Adipose tissue (tissue), 3 donors: ENCODE data around the gene TEX14. TPM values are rescaled to one million over a fixed set of nuclear protein-coding genes. Genes with fewer than 3 reads are reported as not detected.

Experiments
- H3K27ac ChIP-seq: one replicate; pipeline ENCODE4 v1.5.1; 2013; ENCODE audit warnings: low read depth, low read length
- WGBS, 3 donors: extraction: QIAGEN DNeasy Blood & Tissue Kit; methylation state at CpG; one replicate each; pipeline ENCODE4 v1.1.7; 2013; 5-methylcytosine and 5-hydroxymethylcytosine counted together
- polyA plus RNA-seq, 3 donors: library from polyadenylated mRNA; stranded (reverse); fragments of 200-250 nt; gene quantifications; one replicate each; pipeline ENCODE4 v1.2.3, GENCODE V29; 2013
- donor health status: healthy with polysubstance abuse.
- donor health status: Bipolar disorder and iron deficiency.
- donor health status: healthy.

TEX14 gene
- polyA plus RNA-seq, 3 donors, result 0.05 to 0.28 TPM; not detected in 1

GRCh38 chr17:58541249-58541648 is 150.6 kb downstream of the TEX14 start:
- no peak overlapping the region for H3K27ac ChIP-seq

GRCh38 chr17:58539698-58540097 is 152.1 kb downstream of the TEX14 start:
- H3K27ac ChIP-seq, result no peak overlapping the region

More at GRCh38 chr17:58541249-58541648, 150.6 kb downstream of the TEX14 start:
- 81 to 87% (median 84%) methylated on average over 2 of the region's 2 CpGs for WGBS, 3 donors

GRCh38 chr17:58538811-58539409 is 152.9 kb downstream of the TEX14 start:
- 54 to 74% (median 64%) methylated on average over 6 of the region's 6 CpGs for WGBS, 3 donors
- H3K27ac ChIP-seq, result no peak overlapping the region

GRCh38 chr17:58537266-58537665 is 154.6 kb downstream of the TEX14 start:
- no peak overlapping the region for H3K27ac ChIP-seq
- WGBS, 3 donors, result 82 to 89% (median 86%) methylated on average over 4 of the region's 4 CpGs

GRCh38 chr17:58536542-58536941 is 155.3 kb downstream of the TEX14 start:
- H3K27ac ChIP-seq, result no peak overlapping the region
- 73 to 93% (median 84%) methylated on average over 3 of the region's 3 CpGs for WGBS, 3 donors

DNA sequence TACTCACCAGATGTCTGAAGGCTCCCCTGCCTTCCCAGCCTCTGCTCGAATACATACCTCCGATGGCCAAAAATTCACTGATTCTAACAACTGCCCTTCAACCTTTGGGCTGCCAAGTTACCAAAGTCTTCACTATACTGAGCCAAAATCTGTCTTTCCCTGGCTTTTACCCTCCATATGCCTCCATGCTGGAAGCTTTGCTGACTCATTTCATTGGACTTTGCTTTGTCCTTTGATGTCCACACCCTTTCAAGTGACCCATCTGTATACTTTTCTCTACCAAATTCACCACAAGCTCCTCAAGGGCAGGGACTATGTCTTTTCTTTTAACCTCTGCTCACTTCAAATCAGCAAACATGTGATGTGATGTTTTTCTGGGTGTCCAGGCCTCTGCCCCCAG is 156.4 kb downstream of the TEX14 start:
- no peak overlapping the region for H3K27ac ChIP-seq
- 79 to 93% (median 84%) methylated on average over 2 of the region's 2 CpGs for WGBS, 3 donors

- WGBS, 3 donors, result 60 to 94% (median 67%) methylated on average over 4 of the region's 4 CpGs
- no peak overlapping the region for H3K27ac ChIP-seq
Observed at GRCh38 chr17:58534901-58535421, 156.9 kb downstream of the TEX14 start.

DNA sequence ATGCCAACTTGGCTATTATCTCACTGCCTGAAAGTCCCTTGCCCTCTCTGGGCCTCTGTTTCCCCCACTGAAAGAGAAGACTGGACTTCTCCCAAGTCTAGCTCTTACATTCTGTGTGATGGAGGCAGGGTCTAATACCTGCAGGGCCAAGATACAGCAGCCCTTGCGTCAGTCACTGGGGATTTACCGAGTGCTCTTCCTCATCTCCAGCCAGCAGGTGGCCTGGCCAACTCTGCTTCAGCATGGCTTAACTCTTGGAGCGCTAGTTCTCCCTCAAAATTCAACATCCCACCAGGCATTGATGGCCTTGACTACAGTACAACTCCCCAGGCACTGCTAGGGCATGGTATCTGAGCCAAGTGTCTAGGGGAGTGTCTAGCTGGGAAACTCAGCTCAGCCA is 157.5 kb downstream of the TEX14 start:
- no peak overlapping the region for H3K27ac ChIP-seq
- 53 to 77% (median 70%) methylated on average over 3 of the region's 3 CpGs for WGBS, 3 donors

GRCh38 chr17:58533616-58534188 is 158.1 kb downstream of the TEX14 start:
- 94 to 99% (median 97%) methylated on average over 5 of the region's 5 CpGs for WGBS, 3 donors
- no peak overlapping the region for H3K27ac ChIP-seq

- no peak overlapping the region for H3K27ac ChIP-seq
- WGBS, 3 donors, result 57 to 69% (median 62%) methylated on average over 3 of the region's 3 CpGs
Observed at GRCh38 chr17:58532555-58532951, 159.3 kb downstream of the TEX14 start.

DNA sequence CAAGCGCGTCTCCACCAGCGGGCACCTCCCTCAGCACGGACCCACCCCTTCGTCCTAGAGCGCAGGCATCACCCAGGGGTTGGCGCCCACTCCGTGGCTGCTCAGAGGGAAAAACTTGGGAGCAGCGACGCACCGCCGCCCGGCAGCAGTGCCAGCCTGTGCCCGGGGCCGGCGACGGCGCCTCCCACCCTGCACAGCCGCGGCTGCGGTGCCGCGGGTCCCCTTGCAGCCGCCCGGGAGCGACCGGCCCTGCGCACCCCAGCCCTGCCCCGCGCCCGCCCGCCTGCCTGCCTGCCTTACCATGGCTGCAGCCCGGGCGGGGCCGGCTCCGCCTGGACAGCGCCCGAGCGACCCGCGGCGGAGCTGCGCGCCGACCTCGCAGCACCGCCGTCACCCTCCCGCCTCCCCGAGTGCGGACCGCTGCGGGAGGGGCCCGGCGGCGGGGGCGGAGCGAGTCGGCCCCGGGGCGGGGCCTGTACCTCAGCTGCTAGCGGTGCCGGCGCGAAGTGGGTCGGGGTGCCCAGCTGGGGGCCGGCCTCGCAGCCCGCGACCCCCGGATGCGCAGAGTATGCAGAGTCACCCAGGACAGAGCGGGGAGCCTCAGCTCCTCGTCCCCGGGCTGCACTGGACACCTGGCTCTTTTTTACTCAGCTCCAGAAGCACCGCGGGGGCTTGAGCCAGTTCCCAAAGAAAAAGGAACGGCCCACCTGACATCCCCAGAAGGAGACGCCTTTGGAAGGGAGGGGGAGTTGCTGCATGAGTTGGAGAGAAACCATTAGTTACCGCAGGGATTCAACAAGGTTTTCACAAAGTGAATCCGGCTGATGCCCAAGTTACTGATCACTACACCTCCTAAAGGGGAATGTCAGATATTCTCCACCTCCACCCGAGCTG is 159.9 kb downstream of the TEX14 start:
- no peak overlapping the region for H3K27ac ChIP-seq
- WGBS, 3 donors, result 2 to 3% (median 3%) methylated on average over 63 to 81 of the region's 82 CpGs

DNA sequence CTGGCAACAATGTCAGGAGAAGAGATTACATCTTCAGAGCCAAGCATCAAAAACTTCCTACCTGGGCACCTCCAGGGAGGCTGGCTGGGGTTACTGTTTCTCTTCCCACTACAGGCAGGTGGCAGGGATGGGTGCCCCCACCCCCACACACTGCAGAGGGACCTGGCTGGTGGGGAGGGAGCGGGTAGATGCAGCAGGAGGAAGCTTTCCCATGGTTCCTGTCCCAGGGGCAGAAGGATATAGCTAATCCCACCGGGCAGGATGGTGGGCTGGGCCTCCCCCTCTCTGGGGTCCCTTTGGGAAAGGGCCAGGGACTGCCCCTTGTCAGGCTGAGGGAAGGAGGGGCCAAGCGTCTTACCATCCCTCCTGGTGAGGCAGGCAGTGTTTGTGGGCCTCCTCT is 160.7 kb downstream of the TEX14 start:
- whole genome bisulfite sequencing, 3 donors, result 39 to 61% (median 57%) methylated on average over 3 of the region's 3 CpGs
- no peak overlapping the region for H3K27ac ChIP-seq

GRCh38 chr17:58530655-58531054 is 161.2 kb downstream of the TEX14 start:
- WGBS, 3 donors, result 60 to 87% (median 60%) methylated on average over 2 of the region's 2 CpGs
- H3K27ac ChIP-seq, result no peak overlapping the region

- H3K27ac ChIP-seq, result no peak overlapping the region
Observed at GRCh38 chr17:58529275-58529674, 162.6 kb downstream of the TEX14 start.

GRCh38 chr17:58528443-58528842 is 163.4 kb downstream of the TEX14 start:
- WGBS, 3 donors, result 34 to 44% (median 40%) methylated on average over 3 of the region's 3 CpGs
- H3K27ac ChIP-seq, result no peak overlapping the region

More at GRCh38 chr17:58529275-58529674, 162.6 kb downstream of the TEX14 start:
- WGBS, 3 donors, result 50 to 67% (median 54%) methylated on average over 1 of the region's 1 CpG

GRCh38 chr17:58527949-58528348 is 163.9 kb downstream of the TEX14 start:
- no peak overlapping the region for H3K27ac ChIP-seq
- WGBS, 3 donors, result 51 to 71% (median 60%) methylated on average over 3 of the region's 3 CpGs

GRCh38 chr17:58527306-58527705 is 164.5 kb downstream of the TEX14 start:
- no peak overlapping the region for H3K27ac ChIP-seq
- WGBS, 3 donors, result 76 to 95% (median 77%) methylated on average over 2 of the region's 2 CpGs

DNA sequence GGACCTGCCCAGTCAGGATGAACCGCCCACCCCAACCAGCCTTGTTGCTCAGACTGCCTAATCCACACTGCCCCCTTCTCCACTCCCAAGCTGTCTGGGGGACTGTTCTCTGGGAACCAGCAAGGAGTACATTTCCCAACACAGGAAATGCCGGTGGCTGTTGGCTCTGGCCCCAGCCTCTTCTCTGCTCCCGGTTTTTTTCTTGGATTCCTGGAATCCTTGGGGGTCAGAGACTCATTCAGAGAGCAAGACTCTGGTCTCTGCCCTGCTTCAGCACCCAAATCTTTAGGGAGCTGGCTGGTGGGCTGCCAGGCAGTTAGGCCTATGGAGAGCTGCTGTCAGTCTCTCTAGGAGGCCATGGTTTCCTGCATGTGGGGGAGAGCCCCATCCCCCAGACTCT is 166.6 kb downstream of the TEX14 start:
- no peak overlapping the region for H3K27ac ChIP-seq
- 31 to 48% (median 39%) methylated on average over 3 of the region's 3 CpGs for WGBS, 3 donors

DNA sequence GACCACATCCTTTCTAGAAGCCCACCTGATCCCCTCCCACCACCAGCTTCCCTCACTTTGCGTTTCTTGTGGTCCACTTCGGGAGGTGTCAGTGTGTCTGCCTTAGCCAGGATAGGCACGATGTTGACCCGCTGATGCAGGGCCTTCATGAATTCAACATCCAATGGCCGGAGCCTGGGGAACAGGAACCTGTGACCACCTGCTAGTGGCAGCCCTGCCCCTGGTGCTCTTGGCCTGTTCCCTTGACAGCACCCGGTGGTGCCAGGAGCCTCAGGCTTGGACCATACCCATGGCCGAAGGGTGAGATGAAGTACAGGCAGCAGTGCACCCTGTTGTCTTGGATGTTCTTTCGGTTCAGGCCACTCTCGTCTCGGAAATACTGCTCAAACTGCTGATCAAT is 170.2 kb downstream of the TEX14 start:
- whole genome bisulfite sequencing, 3 donors, result 89 to 92% (median 90%) methylated on average over 10 of the region's 10 CpGs
- H3K27ac ChIP-seq, result no peak overlapping the region
